Kidney (tissue), 14 donors: ENCODE measurements around the gene TRAIP. TPM values are rescaled to one million over a fixed set of nuclear protein-coding genes. Genes with fewer than 3 reads are reported as not detected.
A peak's percentile ranks its signal among the peaks of the same experiment; 100 is the strongest.

Experiments used
- DNase-seq, 5 donors: peaks; one replicate each; pipeline ENCODE4 v3.0.0-alpha.2; 2013 to 2020
- FAIRE-seq: peaks from 2 replicates; lab custom pipeline; 2012; peaks lifted over from hg19 to GRCh38; lab: Jason Lieb, UNC
- H3K27ac ChIP-seq, 2 donors: one replicate each; pipeline ENCODE4 v1.7.0; 2013; ENCODE audit warnings: low read depth in 2 of 2, low read length in 2 of 2, inconsistent platforms in 1 of 2
- H3K27me3 ChIP-seq: one replicate; pipeline ENCODE4 v1.7.1; 2013; ENCODE audit warnings: low read length, inconsistent platforms; ENCODE audit not compliant: control insufficient read depth, insufficient read depth
- H3K36me3 ChIP-seq, 3 donors: one replicate each; pipeline versions ENCODE4 v1.7.0 to v1.7.1; 2013; ENCODE audit warnings: low read length in 3 of 3, control low read depth in 1 of 3, inconsistent platforms in 1 of 3; ENCODE audit not compliant: insufficient read depth in 3 of 3, control insufficient read depth in 2 of 3
- H3K4me1 ChIP-seq, 3 donors: one replicate each; pipeline versions ENCODE4 v1.7.0 to v1.7.1; 2013; ENCODE audit warnings: low read length in 3 of 3, inconsistent platforms in 1 of 3, low read depth in 1 of 3; ENCODE audit not compliant: control insufficient read depth in 2 of 3, insufficient read depth in 2 of 3
- H3K4me3 ChIP-seq, 3 donors: one replicate each; pipeline versions ENCODE4 v1.7.0 to v1.8.1; 2013; ENCODE audit warnings: low read length in 3 of 3, control low read depth in 1 of 3, inconsistent platforms in 1 of 3
- H3K9ac ChIP-seq, 3 donors: one replicate each; pipeline versions ENCODE4 v1.7.0 to v1.7.1; 2013; ENCODE audit warnings: low read length in 3 of 3, control low read depth in 1 of 3, inconsistent platforms in 1 of 3
- H3K9me3 ChIP-seq, 3 donors: one replicate each; pipeline versions ENCODE4 v1.7.0 to v1.7.1; 2013; ENCODE audit warnings: low read length in 3 of 3, control low read depth in 1 of 3, inconsistent platforms in 1 of 3; ENCODE audit not compliant: control insufficient read depth in 2 of 3, insufficient read depth in 1 of 3
- CTCF ChIP-seq: IDR thresholded peaks from 3 replicates; pipeline ENCODE4 v1.5.1; 2012; ENCODE audit warnings: mild to moderate bottlenecking, moderate library complexity, borderline replicate concordance; ENCODE audit not compliant: insufficient read depth; ENCODE audit errors: extremely low read depth
- intact Hi-C: fragments of 100-400 bp; cut with DNase I; formaldehyde crosslinking; loops from one replicate; pipeline ENCODE4 v1.11.1; 2022
- polyA plus RNA-seq: library from polyadenylated mRNA; stranded (reverse); fragments of 350-450 nt; fragmentation: Illumina TruSeq; extraction: RNeasy Lipid Tissue Mini Kit (QIAGEN cat#74804); gene quantifications from one replicate; pipeline ENCODE4 v1.2.3, GENCODE V29; 2014; ENCODE audit warnings: low read depth, low replicate concordance; ENCODE audit not compliant: insufficient read depth
- total RNA-seq: library from RNA; stranded (reverse); fragmentation: NEBNext Ultra II Directional; extraction: Animal tissue kit (Norgen Biotek cat#: 25700); gene quantifications from one replicate; pipeline ENCODE4 v1.2.1, GENCODE V29; 2021
- donor health status: control.
- donor health status: control.
- donor health status: control.
- donor health status: control.
- donor health status: control.
- donor health status: DM: yes; HTN: yes; CAD: no.
- donor health status: Normal renal cell carcinoma (clear cell type).

TRAIP gene
- total and polyA plus RNA-seq, 2 donors from 2014 or later = 0.71 to 1.9 TPM

GRCh38 chr3:49867871-49868321 lies 11.5 kb upstream of the TRAIP start:
- no peaks in the 10 kb centered on the region for H3K4me1 ChIP-seq
- intact Hi-C loops = no loop called here
- H3K4me3 ChIP-seq = no peak overlapping the region
- no peaks in the 10 kb centered on the region for H3K9me3 ChIP-seq
- TF ChIP-seq CTCF = no peak
- no peak for FAIRE-seq
- peak in 4 of 5 donors; percentile 28 to 82 (median 68) for DNase-seq
- no peak overlapping the region for H3K9ac ChIP-seq
- peaks cover 7% of the 10 kb centered on the region for H3K27me3 ChIP-seq
- no peak overlapping the region for H3K27ac ChIP-seq
- no peaks in the 10 kb centered on the region for H3K36me3 ChIP-seq

- H3K9me3 ChIP-seq = no peaks in the 10 kb centered on the region
- FAIRE-seq (no peak), DNase-seq (no peak)
- no peak overlapping the region for H3K4me3 ChIP-seq
- no peak overlapping the region for H3K27ac ChIP-seq
- H3K4me1 ChIP-seq = no peaks in the 10 kb centered on the region
- H3K9ac ChIP-seq = no peak overlapping the region
- no peak for TF ChIP-seq CTCF
- intact Hi-C loops = no loop called here
- H3K36me3 ChIP-seq = no peaks in the 10 kb centered on the region
- H3K27me3 ChIP-seq = peaks cover 7% of the 10 kb centered on the region
Observed at GRCh38 chr3:49867400-49867799, 11.0 kb upstream of the TRAIP start.

- intact Hi-C loops = no loop called here
- Histone ChIP-seq H3K27ac (no peak overlapping the region), H3K4me1 (no peaks in the 10 kb centered on the region), H3K36me3 (no peaks in the 10 kb centered on the region), H3K4me3 (no peak overlapping the region), H3K9ac (no peak overlapping the region), H3K9me3 (no peaks in the 10 kb centered on the region), H3K27me3 (peaks cover 6% of the 10 kb centered on the region)
- TF ChIP-seq CTCF = no peak
- no peak for FAIRE-seq
- no peak for DNase-seq
Observed at GRCh38 chr3:49865198-49865784, 8.9 kb upstream of the TRAIP start.

GRCh38 chr3:49864505-49864904 lies 8.1 kb upstream of the TRAIP start:
- TF ChIP-seq CTCF = no peak
- DNase-seq = no peak
- FAIRE-seq = no peak
- Histone ChIP-seq H3K9me3 (no peaks in the 10 kb centered on the region), H3K36me3 (no peaks in the 10 kb centered on the region), H3K27ac (no peak overlapping the region), H3K4me3 (no peak overlapping the region), H3K9ac (no peak overlapping the region), H3K4me1 (no peaks in the 10 kb centered on the region), H3K27me3 (peaks cover 3% of the 10 kb centered on the region)
- intact Hi-C loops = no loop called here
